ENCODE measurements around the gene FAM200B.

DNA sequence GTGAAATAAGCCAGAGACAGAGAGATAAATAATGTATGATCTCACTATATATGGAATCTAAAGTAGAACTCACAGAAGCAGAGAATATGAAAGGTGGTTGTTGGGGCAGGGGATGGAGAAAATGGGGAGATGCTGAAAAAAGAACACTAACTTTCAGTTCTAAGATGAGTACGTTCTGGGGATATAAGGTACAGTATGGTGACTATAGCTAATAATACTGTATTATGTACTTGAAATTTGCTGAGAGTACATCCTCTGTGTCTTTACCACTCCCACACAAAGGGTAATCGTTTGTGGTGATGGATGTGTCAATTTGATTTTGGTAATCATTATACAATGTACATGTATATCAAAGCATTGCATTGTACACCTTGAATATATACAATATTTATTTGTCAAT is 33.0 kb upstream of the FAM200B start:
- TF ChIP-seq, protein P1, sequence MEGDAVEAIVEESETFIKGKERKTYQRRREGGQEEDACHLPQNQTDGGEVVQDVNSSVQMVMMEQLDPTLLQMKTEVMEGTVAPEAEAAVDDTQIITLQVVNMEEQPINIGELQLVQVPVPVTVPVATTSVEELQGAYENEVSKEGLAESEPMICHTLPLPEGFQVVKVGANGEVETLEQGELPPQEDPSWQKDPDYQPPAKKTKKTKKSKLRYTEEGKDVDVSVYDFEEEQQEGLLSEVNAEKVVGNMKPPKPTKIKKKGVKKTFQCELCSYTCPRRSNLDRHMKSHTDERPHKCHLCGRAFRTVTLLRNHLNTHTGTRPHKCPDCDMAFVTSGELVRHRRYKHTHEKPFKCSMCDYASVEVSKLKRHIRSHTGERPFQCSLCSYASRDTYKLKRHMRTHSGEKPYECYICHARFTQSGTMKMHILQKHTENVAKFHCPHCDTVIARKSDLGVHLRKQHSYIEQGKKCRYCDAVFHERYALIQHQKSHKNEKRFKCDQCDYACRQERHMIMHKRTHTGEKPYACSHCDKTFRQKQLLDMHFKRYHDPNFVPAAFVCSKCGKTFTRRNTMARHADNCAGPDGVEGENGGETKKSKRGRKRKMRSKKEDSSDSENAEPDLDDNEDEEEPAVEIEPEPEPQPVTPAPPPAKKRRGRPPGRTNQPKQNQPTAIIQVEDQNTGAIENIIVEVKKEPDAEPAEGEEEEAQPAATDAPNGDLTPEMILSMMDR (IDR thresholded peaks at IDR 0.05; ENCODE audit: extremely low read depth in 1 of 2, insufficient read depth in 1 of 2, low read depth in 1 of 2, low read length in 2 of 2), result no peak
- no peak for TF ChIP-seq POLR2AphosphoS5 (IDR thresholded peaks at IDR 0.05; ENCODE audit: insufficient read depth, low read depth, low read length)
- no peak for TF ChIP-seq POLR2A (IDR thresholded peaks at IDR 0.05; ENCODE audit: low read depth, low read length)
- TF ChIP-seq EZH2 (IDR thresholded peaks at IDR 0.05; ENCODE audit: borderline replicate concordance, low read depth, low read length, severe bottlenecking), result no peak
